Astrocyte (in vitro differentiated cells and primary cell): Measurements from ENCODE around the gene CLEC20A. TPM values are rescaled to one million over a fixed set of nuclear protein-coding genes. Genes with fewer than 3 reads are reported as not detected.

Experiments
- DNase-seq: peaks from one replicate; pipeline ENCODE4 v3.0.0-alpha.2; 2010; ENCODE audit warnings: low read depth
- FAIRE-seq: peaks from 2 replicates; lab custom pipeline; 2011; peaks lifted over from hg19 to GRCh38; lab: Jason Lieb, UNC
- H2AFZ ChIP-seq: 2 replicates; pipeline ENCODE4 v1.6.0; 2012; ENCODE audit warnings: low read depth, low read length, inconsistent platforms
- H3K27ac ChIP-seq: 2 replicates; pipeline ENCODE4 v1.5.1; 2011; ENCODE audit warnings: low read depth, low read length, inconsistent platforms
- H3K27me3 ChIP-seq: 2 replicates; pipeline ENCODE4 v1.6.0; 2011; ENCODE audit warnings: low read length, inconsistent platforms; ENCODE audit not compliant: insufficient read depth
- H3K36me3 ChIP-seq: 2 replicates; pipeline ENCODE4 v1.5.1; 2011; ENCODE audit warnings: low read length, inconsistent platforms; ENCODE audit not compliant: insufficient read depth
- H3K4me1 ChIP-seq: 2 replicates; pipeline ENCODE4 v1.5.1; 2011; ENCODE audit warnings: low read length, inconsistent platforms; ENCODE audit not compliant: insufficient read depth
- H3K4me2 ChIP-seq: 2 replicates; pipeline ENCODE4 v1.6.0; 2012; ENCODE audit warnings: low read length, inconsistent platforms
- H3K4me3 ChIP-seq: 2 replicates; pipeline ENCODE4 v1.5.1; 2011; ENCODE audit warnings: low read depth, mild to moderate bottlenecking, low read length, inconsistent platforms; ENCODE audit not compliant: insufficient read depth
- H3K79me2 ChIP-seq: 2 replicates; pipeline ENCODE4 v1.6.0; 2012; ENCODE audit warnings: mild to moderate bottlenecking, low read length, inconsistent platforms; ENCODE audit not compliant: insufficient read depth
- H3K9ac ChIP-seq: 2 replicates; pipeline ENCODE4 v1.6.0; 2012; ENCODE audit warnings: mild to moderate bottlenecking, low read length, inconsistent platforms
- H3K9me3 ChIP-seq: 2 replicates; pipeline ENCODE4 v1.5.1; 2012; ENCODE audit warnings: low read depth, mild to moderate bottlenecking, low read length, inconsistent platforms; ENCODE audit not compliant: insufficient read depth
- H4K20me1 ChIP-seq: 2 replicates; pipeline ENCODE4 v1.6.0; 2012; ENCODE audit warnings: low read length, inconsistent platforms; ENCODE audit not compliant: insufficient read depth
- H3K27ac Mint-ChIP-seq: one replicate; pipeline ENCODE4 v1.8.0; 2021; ENCODE audit warnings: mild to moderate bottlenecking, mixed read lengths; ENCODE audit not compliant: unreplicated experiment
- H3K27me3 Mint-ChIP-seq: one replicate; pipeline ENCODE4 v1.8.0; 2021; ENCODE audit warnings: low read depth, mixed read lengths; ENCODE audit not compliant: unreplicated experiment
- H3K36me3 Mint-ChIP-seq: one replicate; pipeline ENCODE4 v1.8.0; 2021; ENCODE audit warnings: low read depth, mixed read lengths; ENCODE audit not compliant: unreplicated experiment
- H3K4me1 Mint-ChIP-seq: one replicate; pipeline ENCODE4 v1.8.0; 2021; ENCODE audit warnings: low read depth, mixed read lengths; ENCODE audit not compliant: unreplicated experiment
- H3K4me3 Mint-ChIP-seq: one replicate; pipeline ENCODE4 v1.8.0; 2021; ENCODE audit warnings: mild to moderate bottlenecking, moderate library complexity, mixed read lengths; ENCODE audit not compliant: unreplicated experiment
- H3K9me3 Mint-ChIP-seq: one replicate; pipeline ENCODE4 v1.8.0; 2021; ENCODE audit warnings: mild to moderate bottlenecking, mixed read lengths; ENCODE audit not compliant: unreplicated experiment
- CTCF ChIP-seq: IDR thresholded peaks from 2 replicates; pipeline ENCODE4 v1.5.1; 2011; ENCODE audit warnings: low read depth, mild to moderate bottlenecking, inconsistent platforms, low read length, moderate library complexity; ENCODE audit not compliant: insufficient read depth
- EZH2 ChIP-seq: IDR thresholded peaks from 2 replicates; pipeline ENCODE4 v1.6.1; 2012; ENCODE audit warnings: mild to moderate bottlenecking, low read length, inconsistent platforms; ENCODE audit not compliant: insufficient read depth
- total RNA-seq: library from RNA; stranded (reverse); gene quantifications from 2 replicates; pipeline ENCODE4 v1.2.1, GENCODE V29; 2021

CLEC20A gene
- total RNA-seq, 1 donor from 2014 or later, result not detected

- Histone ChIP-seq H3K9me3 (no peaks in the 10 kb centered on the region), H3K27me3 (no peaks in the 10 kb centered on the region), H4K20me1 (no peaks in the 10 kb centered on the region), H2AFZ (no peak overlapping the region), H3K36me3 (no peaks in the 10 kb centered on the region), H3K4me2 (no peak overlapping the region), H3K27ac (no peak overlapping the region), H3K9ac (no peak overlapping the region), H3K4me1 (no peaks in the 10 kb centered on the region), H3K4me3 (no peak overlapping the region), H3K79me2 (no peaks in the 10 kb centered on the region)
- Mint-ChIP-seq H3K36me3 (no peaks in the 10 kb centered on the region), H3K4me3 (no peak overlapping the region), H3K27ac (no peak overlapping the region), H3K9me3 (no peaks in the 10 kb centered on the region), H3K4me1 (peaks cover 3% of the 10 kb centered on the region), H3K27me3 (peaks cover 25% of the 10 kb centered on the region)
- FAIRE-seq, result no peak
- no peak for DNase-seq
- TF ChIP-seq CTCF (no peak), EZH2 (no peak)
Observed at GRCh38 chr1:178492341-178492740, 4.4 kb downstream of the CLEC20A start.

GRCh38 chr1:178491721-178492120, 5.0 kb downstream of the CLEC20A start:
- no peaks in the 10 kb centered on the region for H3K27me3 ChIP-seq
- DNase-seq (no peak), FAIRE-seq (no peak)
- no peaks in the 10 kb centered on the region for H3K79me2 ChIP-seq
- H3K9ac ChIP-seq, result no peak overlapping the region
- no peak overlapping the region for H3K4me3 ChIP-seq
- Mint-ChIP-seq H3K27ac (no peak overlapping the region), H3K9me3 (no peaks in the 10 kb centered on the region), H3K27me3 (peaks cover 25% of the 10 kb centered on the region), H3K36me3 (no peaks in the 10 kb centered on the region), H3K4me1 (peaks cover 3% of the 10 kb centered on the region), H3K4me3 (no peak overlapping the region)
- TF ChIP-seq CTCF, result no peak
- TF ChIP-seq EZH2, result no peak
- H2AFZ ChIP-seq, result no peak overlapping the region
- H3K9me3 ChIP-seq, result no peaks in the 10 kb centered on the region
- no peak overlapping the region for H3K4me2 ChIP-seq
- no peaks in the 10 kb centered on the region for H3K4me1 ChIP-seq
- no peaks in the 10 kb centered on the region for H4K20me1 ChIP-seq
- H3K36me3 ChIP-seq, result no peaks in the 10 kb centered on the region
- H3K27ac ChIP-seq, result no peak overlapping the region

- Histone ChIP-seq H3K36me3 (no peaks in the 10 kb centered on the region), H3K9me3 (no peaks in the 10 kb centered on the region), H2AFZ (no peak overlapping the region), H3K4me1 (peaks cover 2% of the 10 kb centered on the region), H3K27ac (no peak overlapping the region), H4K20me1 (no peaks in the 10 kb centered on the region), H3K4me2 (no peak overlapping the region), H3K27me3 (no peaks in the 10 kb centered on the region), H3K9ac (no peak overlapping the region), H3K4me3 (no peak overlapping the region), H3K79me2 (no peaks in the 10 kb centered on the region)
- H3K27me3 Mint-ChIP-seq, result peaks cover 22% of the 10 kb centered on the region
- no peaks in the 10 kb centered on the region for H3K36me3 Mint-ChIP-seq
- TF ChIP-seq CTCF, result no peak
- no peak for TF ChIP-seq EZH2
- no peak overlapping the region for H3K4me3 Mint-ChIP-seq
- peaks cover 3% of the 10 kb centered on the region for H3K4me1 Mint-ChIP-seq
- FAIRE-seq (no peak), DNase-seq (no peak)
- no peak overlapping the region for H3K27ac Mint-ChIP-seq
- H3K9me3 Mint-ChIP-seq, result no peaks in the 10 kb centered on the region
Observed at GRCh38 chr1:178490967-178491366, 5.8 kb downstream of the CLEC20A start.
